NCI-H69 (cell line): ENCODE data around the gene FITM2.
A peak's percentile ranks its signal among the peaks of the same experiment; 100 is the strongest.

Experiments
- DNase-seq: peaks from one replicate; lab custom pipeline; 2025; lab: John Stamatoyannopoulos, UW

The FITM2 gene

GRCh38 chr20:44280387-44280786, 30.6 kb downstream of the FITM2 start:
- no peak for DNase-seq

DNA sequence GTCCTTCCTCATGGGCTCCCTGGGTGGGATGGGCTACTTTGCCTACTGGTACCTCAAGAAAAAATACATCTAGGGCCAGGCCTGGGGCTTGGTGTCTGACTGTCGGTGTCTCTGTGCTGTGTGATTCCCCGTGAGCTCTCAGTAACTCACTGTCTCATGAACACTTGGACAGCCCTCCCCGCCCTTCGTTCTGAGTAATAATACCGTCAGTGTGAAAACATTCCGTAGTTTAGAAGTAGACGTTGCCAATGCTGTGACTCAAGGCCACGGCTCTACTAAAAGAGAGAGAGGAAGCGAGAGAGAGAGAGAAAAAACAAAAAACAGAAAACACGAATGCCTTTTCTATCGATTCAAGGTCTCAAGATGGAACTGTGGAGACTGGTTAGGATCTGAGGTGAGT, 31.8 kb downstream of the FITM2 start:
- DNase-seq = no peak

DNA sequence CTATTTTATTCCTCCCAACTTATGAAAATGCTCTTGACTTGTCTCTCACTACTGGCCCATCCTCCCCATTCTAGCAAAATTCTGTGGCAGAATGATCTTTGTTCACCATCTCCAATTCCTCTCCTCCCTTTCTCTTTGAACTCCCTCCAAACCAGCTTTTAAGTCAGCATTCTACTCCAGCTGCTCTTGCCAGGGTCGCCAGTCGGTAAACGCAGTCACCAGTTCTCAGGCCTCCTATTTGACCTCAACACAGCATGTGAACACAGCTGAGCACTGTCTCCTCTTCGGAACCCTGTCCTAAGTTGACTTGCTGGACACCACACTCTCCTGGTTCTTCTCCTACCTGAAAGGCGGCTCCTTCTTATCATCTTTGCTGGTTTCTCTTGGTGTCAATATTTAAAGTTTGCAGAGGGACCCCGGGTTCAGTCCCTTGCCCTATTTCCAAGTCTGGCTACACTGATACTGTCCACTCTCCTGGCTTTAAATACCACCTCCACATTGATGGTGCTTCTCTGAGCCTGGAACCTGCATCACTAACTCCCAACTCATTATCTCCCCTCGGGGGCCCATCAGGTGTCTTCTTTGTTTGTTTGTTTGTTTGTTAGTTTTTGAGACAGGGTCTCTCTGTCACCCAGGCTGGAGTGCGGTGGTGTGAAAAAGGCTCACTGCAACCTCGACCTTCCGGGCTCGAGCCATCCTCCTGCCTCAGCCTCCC, 36.5 kb downstream of the FITM2 start:
- DNase-seq = no peak

DNA sequence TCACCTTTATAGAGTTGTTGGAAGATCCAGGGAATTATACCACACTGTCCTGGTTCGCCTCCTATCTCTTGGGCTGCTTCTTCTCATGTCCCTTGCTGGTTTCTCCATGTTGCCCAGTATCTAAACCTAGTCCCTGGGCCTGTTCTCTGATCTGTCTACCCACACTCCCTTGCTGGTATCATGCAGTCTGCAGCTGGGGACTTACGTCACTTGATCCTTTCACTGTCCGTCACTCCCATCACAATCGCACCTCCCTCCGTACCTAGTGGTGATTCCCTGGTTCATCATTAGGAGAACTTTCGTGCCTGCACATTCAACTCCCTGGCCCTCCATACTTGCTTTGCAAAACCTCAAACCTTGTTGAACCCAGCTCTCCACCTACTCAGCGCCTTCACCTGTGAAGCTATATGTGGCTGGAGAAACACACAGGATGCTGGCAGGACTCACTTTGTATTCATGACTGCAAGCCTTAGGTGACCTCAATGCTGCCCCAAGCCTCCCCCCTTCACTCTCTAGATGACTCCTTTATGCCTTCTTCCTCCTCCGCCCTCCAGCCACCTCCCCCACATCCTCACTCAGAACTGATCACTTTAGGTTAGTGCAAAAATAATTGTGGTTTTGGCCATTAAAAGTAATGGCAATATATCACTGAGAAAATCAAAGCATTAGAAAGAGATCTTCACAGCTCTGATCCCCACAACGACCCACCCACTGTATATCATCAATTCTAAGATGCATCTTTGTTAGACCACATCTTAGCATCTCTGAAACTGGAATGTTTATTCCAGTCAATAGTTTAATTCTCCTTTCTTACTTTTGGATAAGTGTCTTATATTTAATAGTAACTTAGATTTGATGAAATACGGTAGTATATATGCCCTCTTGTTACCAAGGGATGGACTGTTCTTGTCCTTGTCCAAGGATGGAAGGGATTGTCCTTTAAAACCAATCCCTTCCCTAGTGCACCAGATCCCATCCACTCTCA, 37.5 kb downstream of the FITM2 start:
- DNase-seq = no peak

DNA sequence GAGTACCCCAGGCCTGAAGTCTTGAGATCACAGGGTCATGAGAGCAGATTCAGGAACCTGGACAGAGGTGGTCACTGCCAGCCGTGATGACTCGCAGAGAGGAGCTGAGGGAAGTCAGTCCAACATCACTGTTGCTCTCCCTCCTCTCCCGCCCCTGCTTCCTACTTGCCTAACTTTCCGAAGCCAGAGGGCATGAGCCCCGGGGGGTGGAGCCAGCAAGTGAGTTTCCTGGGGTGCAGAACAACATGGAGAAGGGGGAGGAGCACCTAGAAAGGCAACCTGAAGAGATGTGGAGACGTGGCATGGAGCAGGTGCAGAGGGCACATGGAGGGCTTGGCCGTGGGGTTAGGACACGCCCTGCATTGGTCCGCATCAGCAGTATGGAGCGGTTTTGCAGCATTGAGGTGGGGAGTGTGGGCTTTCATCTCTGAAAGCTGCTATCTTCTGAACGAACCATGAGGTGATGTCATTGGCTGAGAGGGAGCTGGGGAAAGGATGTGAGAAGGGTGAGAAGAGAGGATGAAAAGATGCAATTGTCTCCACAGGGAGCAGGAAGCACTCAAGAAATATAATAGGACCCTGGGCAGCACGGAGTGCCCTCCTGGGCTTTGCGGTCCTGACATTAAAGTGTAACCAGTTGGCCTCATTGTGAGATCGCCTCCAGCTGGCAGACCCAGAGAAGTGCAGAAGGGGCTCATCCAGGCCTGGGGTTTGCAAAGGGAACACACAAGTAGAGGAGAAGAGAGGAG, 38.9 kb downstream of the FITM2 start:
- DNase-seq = peak; percentile 71

DNA sequence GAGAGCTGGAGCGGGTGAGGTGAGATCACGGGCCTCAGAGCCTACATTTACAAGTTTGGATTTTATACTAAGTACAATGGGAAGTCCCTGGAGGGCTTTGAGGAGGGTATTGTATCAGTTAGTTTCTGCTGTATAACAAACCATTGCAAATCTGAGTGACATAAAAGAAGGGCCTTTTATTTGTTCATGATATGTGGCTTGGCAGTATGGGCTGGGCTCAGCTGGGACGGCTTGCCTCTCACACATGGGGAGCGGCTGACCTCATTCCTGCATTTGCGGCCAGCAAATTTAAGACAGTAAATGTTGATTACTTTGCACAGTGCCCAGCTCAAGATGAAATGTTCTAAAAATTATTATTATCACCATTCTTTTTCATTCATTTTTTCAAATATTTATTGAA, 42.2 kb downstream of the FITM2 start:
- no peak for DNase-seq

DNA sequence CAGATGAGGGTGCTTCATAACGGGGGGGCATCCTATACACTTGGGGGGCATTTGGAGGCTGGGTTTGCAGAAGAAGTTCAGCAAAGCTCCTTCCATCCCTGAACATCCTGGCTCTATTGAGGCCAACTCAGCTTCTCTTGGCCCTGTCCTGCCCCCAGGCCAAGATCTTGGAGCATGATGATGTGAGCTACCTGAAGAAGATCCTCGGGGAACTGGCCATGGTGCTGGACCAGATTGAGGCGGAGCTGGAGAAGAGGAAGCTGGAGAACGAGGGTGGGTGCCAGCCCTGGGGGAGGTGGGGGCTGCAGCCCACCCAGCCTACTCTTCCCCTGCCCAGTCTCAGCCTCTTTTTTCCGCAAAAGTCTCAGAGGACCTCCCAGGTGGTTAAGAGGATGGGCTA, 46.7 kb downstream of the FITM2 start:
- no peak for DNase-seq

DNA sequence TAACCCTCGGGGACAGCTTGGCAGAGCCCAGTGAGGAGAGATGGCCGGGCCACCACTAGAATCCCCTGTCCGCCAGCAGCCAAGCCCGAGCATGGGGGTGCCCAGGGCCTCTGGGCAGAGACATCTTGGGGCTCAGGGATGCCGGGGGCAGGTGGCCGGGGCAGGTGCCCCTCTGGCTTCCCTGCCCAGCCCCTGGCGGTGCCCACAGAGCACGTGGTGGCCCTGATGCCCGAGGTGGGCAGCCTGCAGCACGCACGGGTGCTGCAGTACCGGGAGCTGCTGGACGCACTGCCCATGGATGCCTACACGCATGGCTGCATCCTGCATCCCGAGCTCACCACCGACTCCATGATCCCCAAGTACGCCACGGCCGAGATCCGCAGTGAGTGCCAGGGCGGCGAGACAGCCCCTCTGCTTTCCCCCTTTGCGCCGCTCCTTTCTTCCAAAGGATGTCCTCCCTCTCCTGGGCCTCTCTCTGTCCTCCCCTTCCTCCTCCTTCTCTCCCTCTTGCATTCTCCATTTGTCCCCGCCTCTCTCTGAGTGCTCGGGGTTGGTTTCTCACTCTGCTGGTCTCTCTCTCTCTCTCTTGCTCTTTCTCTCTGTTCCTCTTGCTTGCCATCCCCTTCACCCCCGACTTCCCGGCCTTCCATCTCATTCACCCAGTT, 52.6 kb downstream of the FITM2 start:
- DNase-seq = no peak

- DNase-seq = no peak
Measured at GRCh38 chr20:44256961-44257360, 54.0 kb downstream of the FITM2 start.

DNA sequence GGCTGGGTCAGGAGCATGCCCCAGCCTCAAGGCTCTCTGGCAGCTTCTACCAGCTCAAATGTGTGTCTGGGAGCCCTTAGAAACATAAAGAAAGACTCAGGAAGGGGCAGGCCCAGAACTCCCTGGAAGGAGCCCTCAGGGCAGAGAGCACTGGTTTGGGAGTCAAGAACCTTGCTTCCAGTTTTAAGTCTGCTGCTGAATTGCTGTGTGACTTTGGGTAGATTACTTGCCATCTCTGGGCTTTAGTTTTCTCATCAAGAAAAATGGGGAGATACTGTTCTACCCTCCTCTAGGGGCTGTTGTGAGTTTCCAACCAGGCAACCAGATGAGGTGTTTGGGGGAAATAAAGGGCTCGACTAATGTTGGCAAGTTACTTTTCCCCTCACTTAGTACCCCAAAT, 55.1 kb downstream of the FITM2 start:
- DNase-seq = no peak

DNA sequence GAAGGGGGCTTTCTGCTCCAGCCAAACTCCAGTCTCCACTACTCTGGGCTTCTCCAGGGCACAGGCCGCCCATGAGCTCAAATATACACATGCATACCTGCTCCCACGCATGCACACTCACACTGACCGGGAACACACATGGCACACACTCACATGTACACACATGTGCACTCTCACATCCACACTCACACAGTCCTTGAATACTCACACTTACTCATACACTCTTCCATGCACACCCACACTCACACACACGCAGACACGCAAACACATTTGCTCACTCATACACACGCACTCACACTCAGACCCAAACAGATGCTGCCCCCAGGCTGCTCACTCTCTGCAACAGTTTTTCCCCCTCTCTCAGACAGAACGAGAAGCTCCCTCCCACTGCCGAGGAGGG, 56.9 kb downstream of the FITM2 start:
- no peak for DNase-seq

DNA sequence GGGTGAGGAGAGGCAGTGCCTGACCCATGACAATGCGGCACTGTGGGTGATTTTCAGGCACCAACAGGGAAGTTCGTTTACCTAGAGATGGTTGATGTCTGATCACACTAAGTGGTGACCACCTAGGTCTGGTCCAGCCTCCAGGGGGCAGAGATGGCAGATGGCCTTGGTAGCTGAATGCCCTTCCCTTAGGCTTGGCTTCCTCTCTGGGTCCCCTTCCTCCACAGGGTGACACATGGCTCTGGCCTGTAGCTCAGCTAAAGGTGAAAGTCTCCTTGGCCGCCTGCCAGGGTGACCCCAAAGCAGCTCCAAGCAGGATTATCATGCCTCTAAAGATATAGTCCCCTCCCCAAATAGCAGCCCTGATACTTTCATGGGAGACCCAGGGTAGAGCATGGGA, 57.5 kb downstream of the FITM2 start:
- no peak for DNase-seq
